SK-N-SH treated with all-trans-retinoic acid at 6 μM for 48 hours (cell line): ENCODE results near the gene LILRB4.

Experiments used
- ARNTL ChIP-seq: fragments of 450-650 bp; formaldehyde crosslinking; IDR thresholded peaks from 2 replicates; pipeline ENCODE4 v1.5.0; 2020; ENCODE audit warnings: low read depth, mild to moderate bottlenecking, moderate library complexity, borderline replicate concordance
- GLIS3 ChIP-seq: fragments of 250-450 bp; sonication (Bioruptor Pico); IDR thresholded peaks from 2 replicates; pipeline ENCODE4 v1.5.0; 2020; ENCODE audit warnings: mild to moderate bottlenecking, moderate library complexity
- PPARA ChIP-seq: fragments of 250-450 bp; sonication (Bioruptor Pico); IDR thresholded peaks from 2 replicates; pipeline ENCODE4 v1.5.0; 2020; ENCODE audit warnings: mild to moderate bottlenecking, borderline replicate concordance
- RARB ChIP-seq: fragments of 250-450 bp; sonication (Bioruptor Pico); IDR thresholded peaks from 2 replicates; pipeline ENCODE4 v1.8.0; 2021; ENCODE audit warnings: mild to moderate bottlenecking, moderate library complexity
- ZFP30 ChIP-seq: fragments of 450-650 bp; formaldehyde crosslinking; IDR thresholded peaks from 2 replicates; pipeline ENCODE4 v1.5.0; 2022; ENCODE audit warnings: mild to moderate bottlenecking, moderate library complexity
- TF ChIP-seq, protein P1 (sequence below): fragments of 250-450 bp; sonication (Bioruptor Pico); IDR thresholded peaks from 2 replicates; pipeline ENCODE4 v1.8.0; 2020; ENCODE audit warnings: mild to moderate bottlenecking, moderate library complexity, borderline replicate concordance

DNA sequence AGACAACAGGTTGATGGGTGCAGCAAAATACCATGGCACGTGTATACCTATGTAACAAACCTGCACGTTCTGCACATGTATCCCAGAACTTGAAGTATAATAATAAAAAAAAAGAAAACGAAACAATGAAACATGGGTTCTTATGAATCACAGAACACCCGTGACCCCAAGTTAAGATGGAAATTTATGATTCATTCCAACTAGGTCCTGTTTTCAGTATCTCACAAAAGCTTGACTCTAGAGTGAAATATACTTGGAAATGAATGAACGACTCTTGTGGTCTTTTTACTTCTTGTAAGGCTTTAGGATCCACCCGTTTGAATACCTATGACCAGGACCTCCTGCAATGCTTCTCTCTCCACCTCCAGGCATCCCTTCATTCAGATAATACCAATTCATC is 3.5 kb upstream of the LILRB4 start:
- TF ChIP-seq RARB (no peak), GLIS3 (CRISPR knock-in tag) (no peak), ARNTL (CRISPR knock-in tag) (no peak), PPARA (CRISPR knock-in tag) (no peak), ZFP30 (no peak)
- TF ChIP-seq, protein P1, sequence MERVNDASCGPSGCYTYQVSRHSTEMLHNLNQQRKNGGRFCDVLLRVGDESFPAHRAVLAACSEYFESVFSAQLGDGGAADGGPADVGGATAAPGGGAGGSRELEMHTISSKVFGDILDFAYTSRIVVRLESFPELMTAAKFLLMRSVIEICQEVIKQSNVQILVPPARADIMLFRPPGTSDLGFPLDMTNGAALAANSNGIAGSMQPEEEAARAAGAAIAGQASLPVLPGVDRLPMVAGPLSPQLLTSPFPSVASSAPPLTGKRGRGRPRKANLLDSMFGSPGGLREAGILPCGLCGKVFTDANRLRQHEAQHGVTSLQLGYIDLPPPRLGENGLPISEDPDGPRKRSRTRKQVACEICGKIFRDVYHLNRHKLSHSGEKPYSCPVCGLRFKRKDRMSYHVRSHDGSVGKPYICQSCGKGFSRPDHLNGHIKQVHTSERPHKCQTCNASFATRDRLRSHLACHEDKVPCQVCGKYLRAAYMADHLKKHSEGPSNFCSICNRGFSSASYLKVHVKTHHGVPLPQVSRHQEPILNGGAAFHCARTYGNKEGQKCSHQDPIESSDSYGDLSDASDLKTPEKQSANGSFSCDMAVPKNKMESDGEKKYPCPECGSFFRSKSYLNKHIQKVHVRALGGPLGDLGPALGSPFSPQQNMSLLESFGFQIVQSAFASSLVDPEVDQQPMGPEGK (CRISPR knock-in tag): no peak
